Keratinocyte (primary cell): ENCODE data around the gene FNDC3B. TPM values are rescaled to one million over a fixed set of nuclear protein-coding genes. Genes with fewer than 3 reads are reported as not detected.

Experiments
- DNase-seq: peaks from one replicate; pipeline ENCODE4 v3.0.0-alpha.2; 2011; ENCODE audit warnings: low read depth, missing footprints, low spot score
- FAIRE-seq: peaks from 2 replicates; lab custom pipeline; 2011; peaks lifted over from hg19 to GRCh38; lab: Jason Lieb, UNC
- H2AFZ ChIP-seq: 2 replicates; pipeline ENCODE4 v1.6.0; 2012; ENCODE audit warnings: low read length, control low read depth, inconsistent platforms; ENCODE audit not compliant: control insufficient read depth
- H3K27ac ChIP-seq: 2 replicates; pipeline ENCODE4 v1.5.1; 2011; ENCODE audit warnings: low read length; ENCODE audit not compliant: control insufficient read depth, insufficient read depth
- H3K27me3 ChIP-seq: 3 replicates; pipeline ENCODE4 v1.6.0; 2011; ENCODE audit warnings: low read length; ENCODE audit not compliant: control insufficient read depth, insufficient read depth; ENCODE audit errors: extremely low read depth
- H3K36me3 ChIP-seq, 2 experiments: 2 replicates in 1 of 2; 3 replicates in 1 of 2; pipeline ENCODE4 v1.5.1; 2011; ENCODE audit warnings: low read length in 2 of 2, mild to moderate bottlenecking in 1 of 2; ENCODE audit not compliant: control insufficient read depth in 2 of 2, insufficient read depth in 2 of 2; ENCODE audit errors: extremely low read depth in 1 of 2
- H3K4me1 ChIP-seq: 3 replicates; pipeline ENCODE4 v1.5.1; 2011; ENCODE audit warnings: low read length; ENCODE audit not compliant: control insufficient read depth, insufficient read depth; ENCODE audit errors: extremely low read depth
- H3K4me2 ChIP-seq: 3 replicates; pipeline ENCODE4 v1.6.0; 2011; ENCODE audit warnings: low read depth, low read length; ENCODE audit not compliant: control insufficient read depth, insufficient read depth; ENCODE audit errors: extremely low read depth
- H3K4me3 ChIP-seq, 3 experiments: fragments of 200-600 bp in 1 of 3; sonication (generic) in 1 of 3; 2 replicates in 2 of 3; 3 replicates in 1 of 3; pipeline ENCODE4 v1.5.1; 2011 to 2016; ENCODE audit warnings: low read length in 3 of 3, mild to moderate bottlenecking in 3 of 3, control low read depth in 2 of 3, inconsistent platforms in 1 of 3, low read depth in 1 of 3, mixed read lengths in 1 of 3, mixed run types in 1 of 3, moderate library complexity in 1 of 3; ENCODE audit not compliant: control insufficient read depth in 2 of 3, insufficient read depth in 2 of 3; ENCODE audit errors: extremely low read depth in 1 of 3
- H3K79me2 ChIP-seq: 2 replicates; pipeline ENCODE4 v1.6.0; 2012; ENCODE audit warnings: low read length; ENCODE audit not compliant: control insufficient read depth, insufficient read depth
- H3K9ac ChIP-seq: 3 replicates; pipeline ENCODE4 v1.6.0; 2011; ENCODE audit warnings: low read length; ENCODE audit not compliant: control insufficient read depth, insufficient read depth; ENCODE audit errors: extremely low read depth
- H3K9me1 ChIP-seq: 3 replicates; pipeline ENCODE4 v1.6.0; 2011; ENCODE audit warnings: low read length; ENCODE audit not compliant: control insufficient read depth, insufficient read depth; ENCODE audit errors: extremely low read depth
- H3K9me3 ChIP-seq: 2 replicates; pipeline ENCODE4 v1.5.1; 2012; ENCODE audit warnings: low read depth, low read length; ENCODE audit not compliant: control insufficient read depth
- H4K20me1 ChIP-seq: 3 replicates; pipeline ENCODE4 v1.6.0; 2011; ENCODE audit warnings: low read length; ENCODE audit not compliant: control insufficient read depth, insufficient read depth; ENCODE audit errors: extremely low read depth
- CTCF ChIP-seq, 3 experiments: IDR thresholded peaks in 1 of 3; conservative IDR thresholded peaks in 1 of 3; optimal IDR thresholded peaks in 1 of 3; 2 replicates in 2 of 3; 3 replicates in 1 of 3; pipeline versions ENCODE3 to v1.5.1; 2011; ENCODE audit warnings: low read length in 3 of 3, mild to moderate bottlenecking in 3 of 3, moderate library complexity in 2 of 3, control low read depth in 1 of 3, inconsistent platforms in 1 of 3; ENCODE audit not compliant: insufficient read depth in 2 of 3; ENCODE audit errors: extremely low read depth in 1 of 3
- EZH2 ChIP-seq: IDR thresholded peaks from one replicate; pipeline ENCODE4 v1.6.1; 2012; ENCODE audit warnings: inconsistent platforms, mild to moderate bottlenecking, low read length, moderate library complexity
- dilution Hi-C: fragments of 300-500 bp; cut with MboI; formaldehyde crosslinking; loops from one replicate; pipeline ENCODE4 v1.7.0; 2020; ENCODE audit warnings: low sequenced_read_pairs; ENCODE audit not compliant: extremely low pct_ligation_motif_present
- polyA plus RNA-seq, 5 experiments: library from polyadenylated mRNA; depleted of rRNA in 3 of 5; stranded (reverse) in 3 of 5; stranded (forward) in 1 of 5; unstranded in 1 of 5; fragments of >200 nt; gene quantifications; 1 replicate in 1 of 5; 2 replicates in 3 of 5; 3 replicates in 1 of 5; pipeline versions ENCODE4 v1.2.1 to v1.2.3, GENCODE V29; 2011 to 2012; ENCODE audit warnings: missing spikeins in 2 of 5, low read depth in 1 of 5, low replicate concordance in 1 of 5

FNDC3B gene
- polyA plus RNA-seq, 1 donor (not counting 4 experiments of a cell fraction or from before 2014, with no cell fraction given), result 31.4 TPM

DNA sequence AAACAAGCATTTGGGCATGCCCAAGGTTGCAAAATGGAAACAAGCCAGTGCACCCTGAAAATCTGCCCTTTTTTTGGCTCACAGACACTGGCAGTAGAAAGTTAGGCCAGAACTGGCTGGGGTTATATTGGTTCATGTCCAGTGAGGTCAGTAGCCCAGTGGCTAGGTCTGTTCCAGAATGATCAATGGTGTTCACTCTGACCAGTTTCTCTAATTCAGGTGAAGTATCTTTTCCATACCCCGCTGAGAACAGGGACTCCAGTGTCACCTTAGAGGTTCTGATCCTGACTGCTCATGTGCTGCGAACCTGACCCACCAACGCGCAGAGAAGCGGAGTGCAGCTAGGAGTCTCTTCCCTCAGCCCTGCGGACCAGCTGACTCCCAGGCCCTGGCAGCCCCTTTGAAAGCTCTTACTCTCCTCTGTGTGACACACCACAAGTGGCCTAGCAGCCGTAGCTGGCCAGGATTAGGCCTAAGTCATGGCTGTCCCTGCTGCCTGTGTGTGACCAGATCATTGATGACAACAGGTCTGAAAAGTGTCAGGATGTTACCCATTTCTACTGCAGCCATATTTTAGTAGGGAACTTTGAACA is 285.3 kb downstream of the FNDC3B start:
- Histone ChIP-seq H3K79me2 (no peaks in the 10 kb centered on the region), H3K4me1 (peaks cover 12% of the 10 kb centered on the region), H3K9me1 (no peaks in the 10 kb centered on the region), H3K36me3 (peaks cover 16 to 19% of the 10 kb centered on the region in 2 experiments), H3K27me3 (no peaks in the 10 kb centered on the region), H3K9ac (no peak overlapping the region), H3K9me3 (no peaks in the 10 kb centered on the region), H3K27ac (no peak overlapping the region), H3K4me3 (no peak overlapping the region), H4K20me1 (no peaks in the 10 kb centered on the region), H3K4me2 (no peak overlapping the region), H2AFZ (no peak overlapping the region)
- dilution Hi-C loops, result no loop called here
- TF ChIP-seq EZH2 (no peak), CTCF (optimal IDR thresholded peaks at IDR 0.05 in 1 of 3, IDR thresholded peaks at IDR 0.05 in 1 of 3, conservative IDR thresholded peaks at IDR 0.05 in 1 of 3; ENCODE audit: extremely low read depth in 1 of 3, insufficient read depth in 2 of 3, low read length in 3 of 3) (no peak)
- DNase-seq (no peak), FAIRE-seq (no peak)

- H3K79me2 ChIP-seq, result no peaks in the 10 kb centered on the region
- no peak overlapping the region for H3K9ac ChIP-seq
- no peaks in the 10 kb centered on the region for H3K27me3 ChIP-seq
- no peak overlapping the region for H2AFZ ChIP-seq
- peaks cover 13 to 23% of the 10 kb centered on the region in 2 experiments for H3K36me3 ChIP-seq
- FAIRE-seq (no peak), DNase-seq (no peak)
- H3K9me3 ChIP-seq, result no peaks in the 10 kb centered on the region
- H4K20me1 ChIP-seq, result no peaks in the 10 kb centered on the region
- dilution Hi-C loops, result no loop called here
- peaks cover 12% of the 10 kb centered on the region for H3K4me1 ChIP-seq
- H3K4me3 ChIP-seq, result no peak overlapping the region
- no peaks in the 10 kb centered on the region for H3K9me1 ChIP-seq
- H3K4me2 ChIP-seq, result no peak overlapping the region
- no peak overlapping the region for H3K27ac ChIP-seq
- no peak for TF ChIP-seq EZH2
- TF ChIP-seq CTCF (optimal IDR thresholded peaks at IDR 0.05 in 1 of 3, IDR thresholded peaks at IDR 0.05 in 1 of 3, conservative IDR thresholded peaks at IDR 0.05 in 1 of 3; ENCODE audit: extremely low read depth in 1 of 3, insufficient read depth in 2 of 3, low read length in 3 of 3), result no peak
These were observed 286.1 kb downstream of the FNDC3B start for GRCh38 chr3:172325461-172325860.
